HEK293T (cell line): ENCODE data around the gene DOCK1.
"Not testable (repeated sequence)": the region's sequence is repeated elsewhere in the genome, so short reads cannot be mapped to it uniquely, and the experiment has no call there.

Experiments used
- CTCF ChIA-PET: fragments of 350-600 bp; formaldehyde crosslinking; extraction: SDS; loops from one replicate; lab custom pipeline; 2021; ENCODE audit warnings: antibody characterized with exemption, inconsistent platforms; lab: Yijun Ruan, JAX
- POLR2A ChIA-PET: fragments of 350-600 bp; formaldehyde crosslinking; extraction: SDS; loops from one replicate; lab custom pipeline; 2020; ENCODE audit warnings: antibody characterized with exemption, inconsistent platforms; lab: Yijun Ruan, JAX
- DNase-seq: peaks from one replicate; pipeline ENCODE4 v3.0.0; 2012; ENCODE audit warnings: mixed read lengths; ENCODE audit errors: extremely low spot score
- ARNT ChIP-seq: fragments of 450-650 bp; IDR thresholded peaks from 2 replicates; pipeline ENCODE4 v1.6.1; 2017; ENCODE audit warnings: mild to moderate bottlenecking
- BHLHE40 ChIP-seq: fragments of 450-650 bp; IDR thresholded peaks from 2 replicates; pipeline ENCODE4 v1.6.1; 2016; ENCODE audit warnings: mild to moderate bottlenecking, moderate library complexity, borderline replicate concordance
- CTBP1 ChIP-seq: fragments of 450-650 bp; IDR thresholded peaks from 2 replicates; pipeline ENCODE4 v1.6.1; 2016; ENCODE audit warnings: borderline replicate concordance
- ELF4 ChIP-seq: fragments of 450-650 bp; IDR thresholded peaks from 2 replicates; pipeline ENCODE4 v1.6.1; 2017; ENCODE audit warnings: antibody characterized with exemption
- FOXA1 ChIP-seq: fragments of 450-650 bp; IDR thresholded peaks from 2 replicates; pipeline ENCODE4 v1.6.1; 2016; ENCODE audit warnings: mild to moderate bottlenecking
- FOXK2 ChIP-seq: fragments of 450-650 bp; IDR thresholded peaks from 2 replicates; pipeline ENCODE4 v1.6.1; 2016; ENCODE audit warnings: mild to moderate bottlenecking
- FOXM1 ChIP-seq: fragments of 450-650 bp; IDR thresholded peaks from 2 replicates; pipeline ENCODE4 v1.6.1; 2017; ENCODE audit warnings: mild to moderate bottlenecking, borderline replicate concordance
- HDGF ChIP-seq: fragments of 450-650 bp; IDR thresholded peaks from 2 replicates; pipeline ENCODE4 v1.6.1; 2017; ENCODE audit warnings: antibody characterized with exemption, borderline replicate concordance
- L3MBTL2 ChIP-seq: fragments of 450-650 bp; conservative IDR thresholded peaks from 2 replicates; pipeline ENCODE4 v1.6.1; 2016; ENCODE audit warnings: mild to moderate bottlenecking
- LEF1 ChIP-seq: fragments of 450-650 bp; IDR thresholded peaks from 2 replicates; pipeline ENCODE4 v1.6.1; 2017; ENCODE audit warnings: mild to moderate bottlenecking, borderline replicate concordance
- NFRKB ChIP-seq: fragments of 450-650 bp; IDR thresholded peaks from 2 replicates; pipeline ENCODE4 v1.6.1; 2016; ENCODE audit warnings: mild to moderate bottlenecking, moderate library complexity
- SP1 ChIP-seq: fragments of 450-650 bp; IDR thresholded peaks from 2 replicates; pipeline ENCODE4 v1.6.1; 2017
- SUZ12 ChIP-seq: fragments of 450-650 bp; IDR thresholded peaks from 2 replicates; pipeline ENCODE4 v1.6.1; 2016; ENCODE audit warnings: mild to moderate bottlenecking
- TARDBP ChIP-seq: fragments of 450-650 bp; IDR thresholded peaks from 2 replicates; pipeline ENCODE4 v1.6.1; 2016
- ZNF384 ChIP-seq: fragments of 450-650 bp; IDR thresholded peaks from 2 replicates; pipeline ENCODE4 v1.6.1; 2016
- TF ChIP-seq, protein P1 (sequence below): fragments of 450-650 bp; IDR thresholded peaks from 2 replicates; pipeline ENCODE4 v1.6.1; 2016

The DOCK1 gene

DNA sequence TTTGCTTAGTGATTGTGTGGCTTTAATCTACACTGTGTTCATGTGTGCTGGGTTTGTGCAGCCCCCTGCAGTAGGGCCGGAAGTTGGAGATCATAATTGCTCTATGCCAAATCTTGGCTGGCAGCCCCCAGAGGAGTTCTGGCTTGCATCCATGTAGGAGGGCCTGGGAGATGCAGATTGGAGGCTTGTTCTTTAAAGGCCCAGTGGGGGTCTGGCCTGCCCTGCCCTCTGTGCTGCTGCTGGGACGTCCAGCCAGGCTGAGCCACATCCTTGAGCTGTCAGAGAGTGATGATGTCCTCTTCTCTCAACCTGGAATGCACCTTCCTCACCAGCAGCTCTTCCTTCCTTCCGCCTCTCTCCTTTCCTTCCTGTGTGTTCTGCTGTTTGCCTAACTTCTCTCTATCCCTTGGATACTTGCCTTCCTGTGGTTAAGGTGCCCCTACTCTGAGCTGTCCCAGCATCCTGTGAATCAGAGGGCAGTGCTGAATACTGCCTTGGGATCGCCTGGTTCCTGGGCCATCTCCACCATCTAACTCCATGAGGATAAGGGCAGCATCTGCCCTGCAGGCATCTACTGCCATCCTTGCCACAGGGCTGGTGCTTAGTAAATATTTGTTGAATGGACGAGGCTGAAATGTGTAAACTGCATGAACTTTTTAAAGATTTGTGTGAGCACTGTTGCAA is 30.2 kb downstream of the DOCK1 start:
- ChIA-PET POLR2A (no interaction called here), CTCF (no interaction called here)
- no peak for DNase-seq
- TF ChIP-seq FOXK2, result no peak
- no peak for TF ChIP-seq ARNT
- no peak for TF ChIP-seq FOXA1
- no peak for TF ChIP-seq ZNF384

DNA sequence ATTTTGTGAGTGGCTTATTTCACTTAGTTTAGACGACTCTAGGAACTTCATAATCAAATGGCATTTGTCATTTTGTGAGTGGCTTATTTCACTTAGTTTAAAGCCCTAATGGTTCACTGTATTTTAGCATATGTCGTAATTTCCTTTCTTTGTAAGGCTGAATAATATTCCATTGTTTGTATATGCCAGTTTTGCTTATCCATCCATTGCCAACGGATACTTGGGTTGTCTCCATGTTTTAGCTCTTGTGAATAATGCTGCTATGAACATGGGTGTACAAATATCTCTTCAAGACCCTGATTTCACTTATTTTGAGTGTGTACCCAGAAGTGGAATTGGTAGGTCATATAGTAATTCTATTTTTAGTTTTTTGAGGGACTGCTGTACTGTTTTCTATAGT is 31.8 kb downstream of the DOCK1 start:
- ChIA-PET POLR2A (no interaction called here), CTCF (no interaction called here)
- DNase-seq, result no peak
- TF ChIP-seq HDGF, result no peak
- TF ChIP-seq SP1, result no peak
- TF ChIP-seq ARNT, result no peak
- no peak for TF ChIP-seq SUZ12
- no peak for TF ChIP-seq LEF1
- TF ChIP-seq ZNF384, result no peak
- no peak for TF ChIP-seq FOXK2
- no peak for TF ChIP-seq FOXM1
- TF ChIP-seq, protein P1, sequence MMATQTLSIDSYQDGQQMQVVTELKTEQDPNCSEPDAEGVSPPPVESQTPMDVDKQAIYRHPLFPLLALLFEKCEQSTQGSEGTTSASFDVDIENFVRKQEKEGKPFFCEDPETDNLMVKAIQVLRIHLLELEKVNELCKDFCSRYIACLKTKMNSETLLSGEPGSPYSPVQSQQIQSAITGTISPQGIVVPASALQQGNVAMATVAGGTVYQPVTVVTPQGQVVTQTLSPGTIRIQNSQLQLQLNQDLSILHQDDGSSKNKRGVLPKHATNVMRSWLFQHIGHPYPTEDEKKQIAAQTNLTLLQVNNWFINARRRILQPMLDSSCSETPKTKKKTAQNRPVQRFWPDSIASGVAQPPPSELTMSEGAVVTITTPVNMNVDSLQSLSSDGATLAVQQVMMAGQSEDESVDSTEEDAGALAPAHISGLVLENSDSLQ, result no peak
- TF ChIP-seq BHLHE40, result no peak
- no peak for TF ChIP-seq FOXA1
- no peak for TF ChIP-seq NFRKB

DNA sequence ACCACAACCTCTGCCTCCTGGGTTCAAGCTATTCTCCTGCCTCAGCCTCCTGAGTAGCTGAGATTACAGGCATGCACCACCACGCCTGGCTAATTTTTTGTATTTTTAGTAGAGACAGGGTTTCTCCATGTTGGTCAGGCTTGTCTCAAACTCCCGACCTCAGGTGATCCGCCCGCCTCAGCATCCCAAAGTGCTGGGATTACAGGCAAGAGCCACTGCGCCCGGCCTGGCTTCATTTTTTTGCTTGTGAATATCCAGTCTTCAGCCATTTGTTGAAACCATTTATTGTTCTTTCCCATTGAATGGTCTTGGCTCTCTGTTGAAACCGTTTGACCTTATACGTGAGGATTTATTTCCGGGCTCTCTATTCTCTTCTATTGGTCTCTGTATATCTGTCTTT is 32.9 kb downstream of the DOCK1 start:
- CTCF ChIA-PET, DNase-seq, POLR2A ChIA-PET: not testable (repeated sequence)

DNA sequence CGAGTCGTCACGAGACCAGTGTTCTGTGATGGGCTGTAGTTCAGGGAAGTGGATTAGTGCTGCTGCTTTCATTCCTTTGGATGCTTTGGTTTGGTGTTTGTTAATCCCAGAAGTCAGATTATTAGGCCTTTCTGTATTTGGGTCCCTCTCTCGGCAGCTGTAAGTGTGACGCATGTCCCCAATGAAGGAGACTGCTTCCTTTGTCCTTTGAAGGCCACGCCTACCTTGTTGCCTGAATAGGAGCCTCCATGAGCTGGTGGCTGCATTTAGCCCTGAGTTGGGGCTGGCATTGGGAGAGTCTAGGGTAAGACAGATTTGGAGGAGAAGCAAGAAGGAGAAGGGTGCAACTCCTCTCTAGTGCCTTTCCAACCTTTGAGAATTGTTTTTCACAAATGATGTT is 34.5 kb downstream of the DOCK1 start:
- no peak for DNase-seq
- ChIA-PET POLR2A (no interaction called here), CTCF (no interaction called here)
- no peak for TF ChIP-seq NFRKB
- no peak for TF ChIP-seq ELF4
- TF ChIP-seq FOXA1, result no peak
- no peak for TF ChIP-seq LEF1
- no peak for TF ChIP-seq HDGF
- no peak for TF ChIP-seq BHLHE40
- no peak for TF ChIP-seq L3MBTL2
- TF ChIP-seq SP1, result no peak
- no peak for TF ChIP-seq SUZ12
- TF ChIP-seq, protein P1, result no peak
- TF ChIP-seq CTBP1, result no peak
- TF ChIP-seq ZNF384, result no peak
- TF ChIP-seq TARDBP, result no peak
- no peak for TF ChIP-seq FOXK2
- no peak for TF ChIP-seq FOXM1

DNA sequence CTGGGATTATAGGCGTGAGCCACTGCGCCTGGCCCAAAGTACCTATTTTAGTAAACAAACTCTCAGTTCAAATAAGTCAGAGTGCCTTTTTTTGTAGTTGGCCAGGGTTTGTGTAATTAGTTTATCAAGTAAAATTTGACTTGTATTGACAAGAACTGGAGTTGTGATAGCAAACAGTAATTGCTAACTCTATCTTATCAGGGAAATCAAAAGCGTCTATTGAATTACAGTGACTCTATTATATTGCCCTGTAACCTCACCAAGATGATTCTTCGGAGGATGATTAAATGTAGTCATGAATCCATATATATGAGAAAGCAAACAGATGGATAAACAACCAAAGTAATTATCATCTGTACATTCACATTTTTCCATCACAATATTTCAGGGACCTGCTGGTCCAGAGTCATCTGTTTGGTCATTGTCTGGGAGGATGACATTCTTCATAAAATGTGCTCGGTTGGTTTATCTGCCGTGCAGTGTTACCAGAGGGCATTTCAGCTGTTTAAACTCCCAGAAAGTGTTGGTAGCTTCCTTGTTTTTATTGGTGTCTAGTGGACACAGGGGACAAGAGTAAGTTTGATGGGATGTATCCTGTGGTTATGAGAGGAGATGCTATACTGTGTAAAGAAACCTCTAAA is 35.6 kb downstream of the DOCK1 start:
- ChIA-PET POLR2A (no interaction called here), CTCF (no interaction called here)
- DNase-seq, result no peak
- TF ChIP-seq TARDBP, result no peak
- no peak for TF ChIP-seq BHLHE40
- no peak for TF ChIP-seq HDGF
- TF ChIP-seq, protein P1, result no peak
- TF ChIP-seq FOXA1, result no peak
- TF ChIP-seq LEF1, result no peak
- TF ChIP-seq FOXK2, result no peak
- no peak for TF ChIP-seq FOXM1
- TF ChIP-seq SP1, result no peak
- no peak for TF ChIP-seq L3MBTL2
- no peak for TF ChIP-seq SUZ12
- TF ChIP-seq ARNT, result no peak
- no peak for TF ChIP-seq CTBP1

DNA sequence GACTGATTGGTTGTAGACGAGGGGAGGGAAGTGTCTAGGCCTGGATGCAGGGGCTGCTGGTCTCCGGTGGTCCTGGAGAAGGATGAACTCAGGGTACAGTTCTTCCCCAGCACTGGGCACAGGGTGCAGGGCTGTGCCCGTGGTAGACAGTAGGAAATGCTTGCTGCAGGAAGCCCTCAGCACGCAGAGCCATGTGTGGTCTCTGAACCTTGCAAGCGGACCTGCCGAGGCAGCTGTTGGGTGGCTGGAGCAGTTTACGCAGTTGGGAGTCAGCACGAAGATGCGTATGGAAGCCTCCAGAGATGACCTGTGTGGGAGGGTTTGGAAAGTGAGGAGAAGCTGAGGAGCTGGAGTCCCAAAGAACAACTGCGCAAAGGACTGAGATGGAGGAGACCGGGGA is 39.0 kb downstream of the DOCK1 start:
- DNase-seq, result no peak
- ChIA-PET POLR2A (no interaction called here), CTCF (no interaction called here)
- TF ChIP-seq FOXA1 (no peak), L3MBTL2 (no peak), HDGF (no peak), CTBP1 (no peak), ZNF384 (no peak), FOXM1 (no peak), ELF4 (no peak), ARNT (no peak), NFRKB (no peak), LEF1 (no peak), TARDBP (no peak), FOXK2 (no peak), SP1 (no peak), SUZ12 (no peak), BHLHE40 (no peak)
- TF ChIP-seq, protein P1, result no peak
